Esophagus (tissue), 2 donors: Measurements from ENCODE around the gene CLIP4. TPM values are rescaled to one million over a fixed set of nuclear protein-coding genes. Genes with fewer than 3 reads are reported as not detected.

Experiments
- H3K27ac ChIP-seq, 2 donors: one replicate each; pipeline ENCODE4 v1.5.1; 2013; ENCODE audit warnings: low read depth in 2 of 2, mild to moderate bottlenecking in 2 of 2, inconsistent platforms in 1 of 2, low read length in 1 of 2, moderate library complexity in 1 of 2
- H3K27me3 ChIP-seq, 2 donors: one replicate each; pipeline ENCODE4 v1.6.1; 2013; ENCODE audit warnings: low read length in 2 of 2, control low read depth in 1 of 2, mild to moderate bottlenecking in 1 of 2; ENCODE audit not compliant: insufficient read depth in 2 of 2, control insufficient read depth in 1 of 2
- H3K36me3 ChIP-seq, 2 donors: one replicate each; pipeline ENCODE4 v1.6.1; 2013; ENCODE audit warnings: low read length in 1 of 2; ENCODE audit not compliant: control insufficient read depth in 2 of 2, insufficient read depth in 2 of 2
- H3K4me1 ChIP-seq, 2 donors: one replicate each; pipeline ENCODE4 v1.6.1; 2013; ENCODE audit warnings: low read length in 1 of 2; ENCODE audit not compliant: control insufficient read depth in 2 of 2, insufficient read depth in 2 of 2
- H3K4me3 ChIP-seq, 2 donors: one replicate each; pipeline ENCODE4 v1.5.1; 2013; ENCODE audit warnings: low read length in 2 of 2, mild to moderate bottlenecking in 2 of 2, low read depth in 1 of 2, moderate library complexity in 1 of 2
- H3K9me3 ChIP-seq, 2 donors: one replicate each; pipeline ENCODE4 v1.6.1; 2013; ENCODE audit warnings: mild to moderate bottlenecking in 2 of 2, low read depth in 1 of 2, low read length in 1 of 2, moderate library complexity in 1 of 2; ENCODE audit not compliant: control insufficient read depth in 2 of 2, insufficient read depth in 1 of 2
- WGBS, 2 donors: extraction: QIAGEN DNeasy Blood & Tissue Kit; methylation state at CpG; one replicate each; pipeline ENCODE4 v1.1.7; 2013; 5-methylcytosine and 5-hydroxymethylcytosine counted together
- polyA plus RNA-seq, 2 donors: library from polyadenylated mRNA; stranded (reverse); fragments of 200-250 nt; gene quantifications; one replicate each; pipeline ENCODE4 v1.2.3, GENCODE V29; 2013
- donor health status: healthy with polysubstance abuse.
- donor health status: Bipolar disorder and iron deficiency.

CLIP4 gene
- polyA plus RNA-seq, 2 donors = 12.4 to 16.8 TPM

DNA sequence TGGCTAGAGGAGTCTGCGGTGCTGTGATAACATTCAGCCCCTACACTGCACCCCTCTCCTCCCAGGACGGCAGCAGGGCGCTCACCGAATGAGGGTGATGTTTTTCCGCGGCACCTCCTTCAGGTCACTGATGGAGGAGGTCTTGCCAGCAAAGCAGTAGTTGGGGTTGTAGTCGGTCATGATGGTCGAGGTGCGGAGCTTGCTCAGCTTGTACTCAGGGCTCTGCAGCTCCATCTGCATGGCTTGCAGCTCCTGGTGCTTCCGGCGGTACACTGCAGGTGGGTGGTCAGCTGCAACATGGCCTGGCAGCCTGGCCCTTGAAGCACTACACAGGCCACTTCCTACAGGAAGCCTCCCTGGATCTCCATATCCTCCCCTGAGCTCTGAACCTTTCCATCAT, 108.0 kb downstream of the CLIP4 start:
- H3K27me3 ChIP-seq = no peaks in the 10 kb centered on the region
- H3K4me3 ChIP-seq = no peak overlapping the region
- H3K36me3 ChIP-seq = no peaks in the 10 kb centered on the region
- 91 to 94% methylated on average over 11 of the region's 11 CpGs for WGBS, 2 donors
- H3K4me1 ChIP-seq = peaks cover 0 to 2% of the 10 kb centered on the region in 2 donors
- H3K27ac ChIP-seq = no peak overlapping the region
- peaks cover 0 to 3% of the 10 kb centered on the region in 2 donors for H3K9me3 ChIP-seq

DNA sequence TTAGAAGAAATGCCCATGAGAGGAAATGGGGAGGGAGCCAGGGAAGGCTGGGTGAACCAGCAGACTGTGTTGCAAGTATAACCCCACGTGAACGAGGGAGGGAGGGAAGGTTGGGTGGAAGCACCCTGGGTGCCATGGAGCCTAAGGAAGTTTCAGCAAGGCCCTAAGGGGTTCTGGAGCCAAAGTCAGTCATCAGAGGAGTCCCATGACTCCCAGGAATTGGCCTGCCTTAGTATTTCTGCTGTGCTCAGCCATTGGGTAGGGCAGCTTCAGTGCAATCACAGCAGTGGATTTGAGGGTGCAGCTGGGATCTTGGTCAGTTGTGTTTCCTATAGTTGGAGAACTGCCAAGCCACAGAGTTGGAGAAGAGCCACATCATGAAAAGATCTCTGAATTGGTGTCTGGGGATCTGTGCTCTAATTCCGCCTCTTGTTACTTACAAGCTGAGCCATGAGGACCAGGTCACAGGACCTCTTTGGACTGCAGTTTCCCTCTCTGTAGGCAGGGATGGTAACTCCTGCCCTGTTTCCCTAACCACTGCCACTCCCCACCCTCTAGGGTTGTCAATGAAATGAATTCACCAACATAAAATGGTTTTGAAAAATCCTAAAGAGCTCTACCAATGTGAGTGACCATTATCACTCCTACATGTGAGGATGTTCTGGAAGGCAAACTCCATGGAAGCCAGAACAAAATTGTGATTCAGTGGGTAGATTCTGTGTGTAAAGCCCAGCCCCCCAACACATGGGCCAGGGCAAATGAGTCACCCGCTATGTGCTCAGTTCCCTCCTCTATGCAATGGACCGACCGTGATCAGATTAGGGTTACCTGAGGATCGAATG, 108.9 kb downstream of the CLIP4 start:
- Histone ChIP-seq H3K9me3 (peaks cover 0 to 3% of the 10 kb centered on the region in 2 donors), H3K4me1 (peaks cover 0 to 2% of the 10 kb centered on the region in 2 donors), H3K27me3 (no peaks in the 10 kb centered on the region), H3K27ac (no peak overlapping the region), H3K36me3 (no peaks in the 10 kb centered on the region), H3K4me3 (no peak overlapping the region)
- 63 to 66% methylated on average over 7 of the region's 7 CpGs for WGBS, 2 donors

DNA sequence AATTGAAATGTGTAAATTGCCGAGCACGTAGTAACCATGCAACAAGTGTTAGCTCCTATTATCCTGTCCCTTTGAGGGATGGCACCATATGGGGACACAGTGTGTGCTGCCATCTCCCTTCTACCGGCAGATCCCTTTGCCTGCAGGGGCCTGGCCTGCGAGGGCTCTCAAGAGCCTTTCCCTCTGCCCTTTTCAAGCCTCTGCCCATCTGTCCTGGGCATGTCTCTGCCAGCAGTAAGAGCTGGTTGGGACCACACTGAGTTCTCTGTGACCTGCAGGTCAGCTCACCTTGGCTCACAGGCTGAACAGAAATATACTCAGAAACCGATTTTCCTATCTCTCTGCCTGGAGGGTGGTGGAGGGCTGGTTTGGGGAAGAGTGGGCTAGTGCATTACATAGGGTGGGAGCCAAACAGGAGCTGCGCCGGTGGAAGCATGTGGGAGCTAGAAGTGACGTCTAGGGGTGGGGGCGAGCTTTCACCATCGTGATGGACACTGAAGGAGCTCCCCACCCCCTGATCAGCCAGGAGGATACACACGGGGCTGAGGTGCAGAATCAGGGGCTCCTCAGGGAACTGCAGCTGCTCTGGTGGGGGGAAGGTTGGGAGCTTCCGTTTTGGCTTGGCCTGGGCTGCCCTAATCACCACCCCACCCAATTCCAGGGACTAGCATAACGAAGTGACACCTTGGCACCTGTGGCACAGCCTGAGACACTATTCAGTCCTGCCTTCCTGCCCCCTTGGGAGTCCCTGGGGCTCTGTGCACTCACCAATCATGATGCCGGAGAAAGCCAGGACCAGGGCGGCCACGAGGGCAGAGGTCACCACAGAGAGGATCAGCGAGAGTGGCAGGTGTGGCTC, 109.7 kb downstream of the CLIP4 start:
- Histone ChIP-seq H3K9me3 (peaks cover 0 to 3% of the 10 kb centered on the region in 2 donors), H3K4me1 (peaks cover 0 to 2% of the 10 kb centered on the region in 2 donors), H3K27me3 (no peaks in the 10 kb centered on the region), H3K4me3 (no peak overlapping the region), H3K36me3 (no peaks in the 10 kb centered on the region), H3K27ac (no peak overlapping the region)
- WGBS, 2 donors = 75 to 79% methylated on average over 17 of the region's 17 CpGs

GRCh38 chr2:29225814-29226213, 110.6 kb downstream of the CLIP4 start:
- no peak overlapping the region for H3K27ac ChIP-seq
- H3K9me3 ChIP-seq = peaks cover 0 to 3% of the 10 kb centered on the region in 2 donors
- H3K4me1 ChIP-seq = peaks cover 0 to 2% of the 10 kb centered on the region in 2 donors
- H3K4me3 ChIP-seq = no peak overlapping the region
- 72 to 85% methylated on average over 8 of the region's 8 CpGs for WGBS, 2 donors
- H3K36me3 ChIP-seq = no peaks in the 10 kb centered on the region
- H3K27me3 ChIP-seq = no peaks in the 10 kb centered on the region

- H3K27me3 ChIP-seq = no peaks in the 10 kb centered on the region
- peaks cover 0 to 2% of the 10 kb centered on the region in 2 donors for H3K4me1 ChIP-seq
- no peak overlapping the region for H3K4me3 ChIP-seq
- H3K36me3 ChIP-seq = no peaks in the 10 kb centered on the region
- 83 to 88% methylated on average over 3 of the region's 3 CpGs for WGBS, 2 donors
- peaks cover 0 to 3% of the 10 kb centered on the region in 2 donors for H3K9me3 ChIP-seq
- no peak overlapping the region for H3K27ac ChIP-seq
Measured at GRCh38 chr2:29226375-29226774, 111.2 kb downstream of the CLIP4 start.

- H3K36me3 ChIP-seq = no peaks in the 10 kb centered on the region
- WGBS, 2 donors = 62 to 64% methylated on average over 7 of the region's 7 CpGs
- H3K27ac ChIP-seq = no peak overlapping the region
- peaks cover 0 to 3% of the 10 kb centered on the region in 2 donors for H3K9me3 ChIP-seq
- H3K4me1 ChIP-seq = peaks cover 0 to 2% of the 10 kb centered on the region in 2 donors
- no peak overlapping the region for H3K4me3 ChIP-seq
- no peaks in the 10 kb centered on the region for H3K27me3 ChIP-seq
Measured at GRCh38 chr2:29226808-29227207, 111.6 kb downstream of the CLIP4 start.

GRCh38 chr2:29227935-29228675, 112.9 kb downstream of the CLIP4 start:
- Histone ChIP-seq H3K36me3 (no peaks in the 10 kb centered on the region), H3K4me1 (peaks cover 0 to 2% of the 10 kb centered on the region in 2 donors), H3K27me3 (no peaks in the 10 kb centered on the region), H3K9me3 (peaks cover 0 to 3% of the 10 kb centered on the region in 2 donors), H3K4me3 (no peak overlapping the region), H3K27ac (no peak overlapping the region)
- whole genome bisulfite sequencing, 2 donors = 54 to 59% methylated on average over 15 of the region's 15 CpGs

DNA sequence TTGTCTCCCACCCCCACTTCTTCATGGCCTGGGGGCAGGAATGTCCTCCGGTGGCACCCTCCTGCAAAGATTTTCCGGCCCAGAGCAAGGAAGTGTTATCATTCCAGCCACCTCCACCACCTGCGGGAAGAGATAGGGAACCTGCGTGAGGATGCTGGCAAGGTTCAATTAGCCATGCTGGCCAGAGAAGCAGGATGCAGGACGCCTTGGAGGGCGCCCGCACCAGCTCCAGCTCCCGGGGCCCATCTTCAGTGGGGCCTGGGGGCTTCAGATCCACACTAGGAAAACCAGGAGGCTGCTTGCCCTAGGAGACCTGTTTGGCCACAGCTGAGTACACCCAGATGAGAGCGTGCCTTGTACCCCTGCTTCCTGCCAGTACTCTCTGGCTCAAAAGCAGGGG, 113.7 kb downstream of the CLIP4 start:
- Histone ChIP-seq H3K4me3 (no peak overlapping the region), H3K9me3 (no peaks in the 10 kb centered on the region)
- 69 to 71% methylated on average over 9 of the region's 9 CpGs for WGBS, 2 donors

DNA sequence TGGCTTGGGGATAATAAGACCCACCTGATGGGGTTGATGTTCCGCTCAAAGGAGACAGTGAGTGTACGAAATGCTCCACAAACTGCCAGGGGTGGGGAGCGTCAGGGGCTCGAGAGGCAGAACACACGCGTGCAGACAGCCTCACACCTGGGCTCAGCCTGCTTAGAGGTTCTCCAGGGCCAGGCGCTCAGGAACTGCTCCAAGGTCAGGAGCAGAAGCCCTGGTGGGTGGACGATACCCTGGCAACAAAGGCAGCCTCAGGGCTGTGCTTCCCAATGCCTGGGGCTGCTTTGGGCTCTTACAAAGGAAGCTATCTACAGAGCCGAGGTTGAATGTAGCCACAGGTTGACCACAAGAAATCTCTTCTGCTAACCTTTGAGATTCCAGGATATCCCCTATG, 114.4 kb downstream of the CLIP4 start:
- Histone ChIP-seq H3K27ac (no peak overlapping the region), H3K4me3 (no peak overlapping the region), H3K4me1 (peaks cover 0 to 6% of the 10 kb centered on the region in 2 donors), H3K27me3 (no peaks in the 10 kb centered on the region), H3K9me3 (no peaks in the 10 kb centered on the region), H3K36me3 (no peaks in the 10 kb centered on the region)
- WGBS, 2 donors = 85 to 88% methylated on average over 9 of the region's 9 CpGs

More for the DNA sequence above, 113.7 kb downstream of the CLIP4 start:
- no peaks in the 10 kb centered on the region for H3K27me3 ChIP-seq
- H3K27ac ChIP-seq = no peak overlapping the region
- H3K36me3 ChIP-seq = no peaks in the 10 kb centered on the region
- peaks cover 0 to 1% of the 10 kb centered on the region in 2 donors for H3K4me1 ChIP-seq
